NOMO-1 (cell line): Measurements from ENCODE around the gene MRS2.
"Not testable (repeated sequence)": the region's sequence is repeated elsewhere in the genome, so short reads cannot be mapped to it uniquely, and the experiment has no call there.

ENCODE experiments used
- DNase-seq, 2 experiments: peaks; one replicate each; lab custom pipeline; 2025; ENCODE audit not compliant: unreplicated experiment in 2 of 2; lab: John Stamatoyannopoulos, UW

Gene MRS2

GRCh38 chr6:24385536-24386269 lies 17.0 kb upstream of the MRS2 start:
- DNase-seq = no peak

- no peak for DNase-seq
These were observed 14.9 kb upstream of the MRS2 start for GRCh38 chr6:24387818-24388217.

GRCh38 chr6:24391208-24391607 lies 11.5 kb upstream of the MRS2 start:
- DNase-seq = no peak

DNA sequence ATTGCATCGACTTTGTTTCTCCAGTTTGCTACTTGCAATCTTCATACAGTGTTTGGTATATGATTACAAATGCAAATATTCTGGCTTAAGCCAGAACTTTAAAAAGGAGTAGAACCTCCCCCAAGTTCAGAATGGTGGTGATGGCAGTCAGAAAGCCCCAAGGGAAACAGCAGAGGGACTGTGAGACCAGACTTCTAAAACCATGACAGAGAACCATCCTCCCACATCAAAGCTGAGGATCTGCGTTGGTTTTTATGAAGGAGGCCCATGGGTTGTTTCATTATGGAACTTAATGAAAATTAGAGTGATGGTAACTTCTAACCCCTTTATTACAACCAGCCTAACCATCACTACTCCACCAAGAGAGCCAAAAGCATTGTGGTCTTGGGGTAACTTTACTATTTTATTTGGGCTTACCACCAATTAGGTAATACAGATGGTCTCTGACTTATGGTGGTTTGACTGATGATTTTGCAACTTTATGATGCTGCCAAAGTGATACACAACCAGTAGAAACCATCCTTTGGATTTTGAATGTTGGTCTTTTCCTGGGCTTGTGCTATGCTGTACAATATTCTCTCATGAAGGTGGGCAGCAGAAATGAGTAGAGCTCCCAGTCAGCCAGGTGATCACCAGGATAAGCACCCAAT lies 10.9 kb upstream of the MRS2 start:
- no peak for DNase-seq

DNA sequence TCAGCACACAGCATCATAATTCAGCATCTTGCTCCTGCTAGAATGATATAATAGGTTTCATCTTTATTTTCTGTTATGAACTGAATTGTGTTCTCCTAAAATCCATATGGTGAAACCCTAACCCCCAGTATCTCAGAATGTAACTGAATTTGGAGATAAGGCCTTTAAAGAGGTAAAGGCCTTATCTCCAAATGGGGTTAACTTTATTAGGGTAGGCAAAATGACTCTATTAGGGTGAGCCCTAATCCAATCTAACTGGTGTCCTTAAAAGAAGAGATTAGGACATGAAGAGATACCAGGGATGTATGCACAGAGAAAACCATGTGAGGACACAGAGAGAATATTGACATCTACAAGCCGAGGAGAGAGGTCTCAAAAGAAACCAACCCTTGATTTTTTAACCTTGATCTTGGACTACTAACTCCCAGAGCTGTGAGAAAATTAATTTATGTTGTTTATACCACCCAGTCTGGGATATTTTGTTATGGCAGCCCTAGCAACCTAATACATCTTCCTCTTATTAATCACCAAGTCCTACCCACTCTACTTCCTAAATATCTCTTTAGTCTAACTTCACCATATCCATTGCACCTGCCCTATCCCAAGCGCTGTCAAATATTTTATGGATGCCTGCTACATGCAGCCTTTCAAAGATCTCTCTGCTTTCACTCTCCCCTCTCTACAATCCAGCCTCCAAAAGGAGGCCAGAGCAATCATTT lies 8.5 kb upstream of the MRS2 start:
- DNase-seq = no peak

GRCh38 chr6:24394780-24395437 lies 7.8 kb upstream of the MRS2 start:
- DNase-seq = peak; percentile 28 to 66

- no peak for DNase-seq
These were observed 5.9 kb upstream of the MRS2 start for GRCh38 chr6:24396824-24397223.

- DNase-seq = no peak
These were observed 5.1 kb upstream of the MRS2 start for GRCh38 chr6:24397631-24398030.

DNA sequence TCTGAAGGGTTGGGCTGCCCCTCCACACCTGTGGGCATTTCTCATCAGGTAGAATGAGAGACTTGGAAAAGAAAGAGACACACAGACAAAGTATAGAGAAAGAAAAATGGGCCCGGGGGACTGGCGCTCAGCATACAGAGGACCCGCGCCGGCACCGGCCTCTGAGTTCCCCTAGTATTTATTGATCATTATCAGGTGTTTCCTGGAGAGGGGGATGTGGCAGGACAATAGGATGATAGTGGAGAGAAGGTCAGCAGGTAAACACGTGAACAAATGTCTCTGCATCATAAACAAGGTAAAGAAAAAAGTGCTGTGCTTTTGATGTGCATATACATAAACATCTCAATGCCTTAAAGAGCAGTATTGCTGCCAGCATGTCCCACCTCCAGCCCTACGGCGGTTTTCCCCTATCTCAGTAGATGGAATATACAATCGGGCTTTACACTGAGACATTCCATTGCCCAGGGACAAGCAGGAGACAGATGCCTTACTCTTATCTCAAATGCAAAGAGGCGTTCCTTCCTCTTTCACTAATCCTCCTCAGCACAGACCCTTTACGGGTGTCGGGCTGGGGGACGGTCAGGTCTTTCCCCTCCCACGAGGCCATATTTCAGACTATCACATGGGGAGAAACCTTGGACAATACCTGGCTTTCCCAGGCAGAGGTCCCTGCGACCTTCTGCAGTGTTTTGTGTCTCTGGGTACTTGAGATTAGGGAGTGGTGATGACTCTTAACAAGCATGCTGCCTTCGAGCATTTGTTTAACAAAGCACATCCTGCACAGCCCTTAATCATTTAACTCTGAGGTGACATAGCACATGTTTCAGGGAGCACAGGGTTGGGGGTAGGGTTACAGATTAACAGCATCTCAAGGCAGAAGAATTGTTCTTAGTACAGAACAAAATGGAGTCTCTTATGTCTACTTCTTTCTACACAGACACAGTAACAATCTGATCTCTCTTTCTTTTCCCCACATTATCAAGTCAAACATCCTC lies 2.4 kb upstream of the MRS2 start:
- DNase-seq = not testable (repeated sequence)

- DNase-seq = no peak
These were observed 1.3 kb upstream of the MRS2 start for GRCh38 chr6:24401458-24401857.

DNA sequence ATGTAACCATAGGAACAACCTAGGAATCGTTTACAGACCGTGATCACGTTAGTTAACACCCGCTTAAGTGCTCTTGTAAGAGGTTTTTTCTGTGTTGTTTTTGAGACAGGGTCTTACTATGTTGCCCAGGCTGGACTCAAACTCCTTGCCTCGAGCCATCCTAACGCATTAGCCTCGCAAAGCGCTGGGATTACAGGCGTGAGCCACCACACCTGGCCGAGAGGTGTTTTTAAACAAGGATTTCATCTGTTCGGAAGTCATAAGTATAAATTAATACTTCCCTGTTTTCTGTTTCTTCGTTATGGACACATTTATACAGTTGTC lies 727 bp downstream of the MRS2 start:
- no peak for DNase-seq

DNA sequence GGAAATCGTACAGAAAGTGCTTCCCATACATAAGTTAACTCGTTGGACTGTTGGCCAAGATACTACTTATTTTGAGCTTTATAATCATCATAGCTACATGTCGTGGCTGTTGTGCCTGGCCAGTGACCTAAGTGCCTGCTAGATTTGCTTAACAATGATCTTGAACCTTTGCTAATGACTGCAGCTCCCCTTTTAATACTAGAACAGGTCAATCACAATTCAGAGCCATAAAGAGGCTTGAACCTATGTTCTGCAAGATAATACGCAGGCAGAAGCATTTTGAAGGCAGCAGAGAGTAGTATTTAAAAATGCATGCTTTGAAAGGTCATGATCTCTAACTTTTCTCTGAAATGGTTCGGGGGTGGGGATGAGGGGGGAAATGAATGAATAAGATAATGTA lies 2.5 kb downstream of the MRS2 start:
- no peak for DNase-seq

- DNase-seq = no peak
These were observed 6.1 kb downstream of the MRS2 start for GRCh38 chr6:24408719-24409410.

- no peak for DNase-seq
These were observed 7.9 kb downstream of the MRS2 start for GRCh38 chr6:24410622-24411021.

- no peak for DNase-seq
These were observed 9.6 kb downstream of the MRS2 start for GRCh38 chr6:24412294-24412693.

GRCh38 chr6:24414531-24414930 lies 11.8 kb downstream of the MRS2 start:
- DNase-seq = not testable (repeated sequence)

- no peak for DNase-seq
These were observed 13.0 kb downstream of the MRS2 start for GRCh38 chr6:24415753-24416152.

- DNase-seq = no peak
These were observed 16.8 kb downstream of the MRS2 start for GRCh38 chr6:24419526-24419925.

- no peak for DNase-seq
These were observed 22.4 kb downstream of the MRS2 start for GRCh38 chr6:24425091-24425490.
